HL-60 (cell line): ENCODE data around the gene CIP2A.

Experiments
- GABPA ChIP-seq: IDR thresholded peaks from 2 replicates; pipeline ENCODE4 v1.6.1; 2012; ENCODE audit warnings: low read depth
- POLR2AphosphoS5 ChIP-seq: IDR thresholded peaks from 2 replicates; pipeline ENCODE4 v1.6.1; 2012; ENCODE audit warnings: low read depth
- TF ChIP-seq, protein P1 (sequence below): IDR thresholded peaks from one replicate; pipeline ENCODE4 v1.5.1; 2011; ENCODE audit warnings: low read length, control low read depth, inconsistent platforms; ENCODE audit not compliant: insufficient read depth
- TF ChIP-seq, protein P2 (sequence below): IDR thresholded peaks from 2 replicates; pipeline ENCODE4 v1.6.1; 2012; ENCODE audit warnings: low read depth; ENCODE audit not compliant: insufficient replicate concordance

DNA sequence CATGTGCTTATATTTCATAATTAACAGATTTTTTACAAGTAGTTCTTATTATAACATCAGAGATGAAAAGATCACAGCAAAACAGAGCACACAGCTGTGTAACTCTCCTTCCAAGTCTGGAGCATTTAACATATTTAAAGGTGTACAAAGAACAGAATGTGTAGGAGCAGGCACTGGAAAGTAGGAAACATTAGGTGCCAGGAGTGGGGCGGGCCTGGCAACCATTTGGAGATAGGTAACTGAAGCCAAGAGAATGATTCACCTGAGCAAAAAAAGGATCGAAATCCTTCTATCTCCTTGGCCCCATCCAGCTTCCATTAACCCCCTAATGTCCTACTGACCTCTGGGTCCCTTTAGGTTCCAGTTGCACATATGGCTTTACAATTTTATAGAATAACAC lies 76.6 kb downstream of the CIP2A start:
- TF ChIP-seq, protein P1, sequence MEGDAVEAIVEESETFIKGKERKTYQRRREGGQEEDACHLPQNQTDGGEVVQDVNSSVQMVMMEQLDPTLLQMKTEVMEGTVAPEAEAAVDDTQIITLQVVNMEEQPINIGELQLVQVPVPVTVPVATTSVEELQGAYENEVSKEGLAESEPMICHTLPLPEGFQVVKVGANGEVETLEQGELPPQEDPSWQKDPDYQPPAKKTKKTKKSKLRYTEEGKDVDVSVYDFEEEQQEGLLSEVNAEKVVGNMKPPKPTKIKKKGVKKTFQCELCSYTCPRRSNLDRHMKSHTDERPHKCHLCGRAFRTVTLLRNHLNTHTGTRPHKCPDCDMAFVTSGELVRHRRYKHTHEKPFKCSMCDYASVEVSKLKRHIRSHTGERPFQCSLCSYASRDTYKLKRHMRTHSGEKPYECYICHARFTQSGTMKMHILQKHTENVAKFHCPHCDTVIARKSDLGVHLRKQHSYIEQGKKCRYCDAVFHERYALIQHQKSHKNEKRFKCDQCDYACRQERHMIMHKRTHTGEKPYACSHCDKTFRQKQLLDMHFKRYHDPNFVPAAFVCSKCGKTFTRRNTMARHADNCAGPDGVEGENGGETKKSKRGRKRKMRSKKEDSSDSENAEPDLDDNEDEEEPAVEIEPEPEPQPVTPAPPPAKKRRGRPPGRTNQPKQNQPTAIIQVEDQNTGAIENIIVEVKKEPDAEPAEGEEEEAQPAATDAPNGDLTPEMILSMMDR: no peak
- no peak for TF ChIP-seq GABPA
- TF ChIP-seq POLR2AphosphoS5: no peak
- TF ChIP-seq, protein P2, sequence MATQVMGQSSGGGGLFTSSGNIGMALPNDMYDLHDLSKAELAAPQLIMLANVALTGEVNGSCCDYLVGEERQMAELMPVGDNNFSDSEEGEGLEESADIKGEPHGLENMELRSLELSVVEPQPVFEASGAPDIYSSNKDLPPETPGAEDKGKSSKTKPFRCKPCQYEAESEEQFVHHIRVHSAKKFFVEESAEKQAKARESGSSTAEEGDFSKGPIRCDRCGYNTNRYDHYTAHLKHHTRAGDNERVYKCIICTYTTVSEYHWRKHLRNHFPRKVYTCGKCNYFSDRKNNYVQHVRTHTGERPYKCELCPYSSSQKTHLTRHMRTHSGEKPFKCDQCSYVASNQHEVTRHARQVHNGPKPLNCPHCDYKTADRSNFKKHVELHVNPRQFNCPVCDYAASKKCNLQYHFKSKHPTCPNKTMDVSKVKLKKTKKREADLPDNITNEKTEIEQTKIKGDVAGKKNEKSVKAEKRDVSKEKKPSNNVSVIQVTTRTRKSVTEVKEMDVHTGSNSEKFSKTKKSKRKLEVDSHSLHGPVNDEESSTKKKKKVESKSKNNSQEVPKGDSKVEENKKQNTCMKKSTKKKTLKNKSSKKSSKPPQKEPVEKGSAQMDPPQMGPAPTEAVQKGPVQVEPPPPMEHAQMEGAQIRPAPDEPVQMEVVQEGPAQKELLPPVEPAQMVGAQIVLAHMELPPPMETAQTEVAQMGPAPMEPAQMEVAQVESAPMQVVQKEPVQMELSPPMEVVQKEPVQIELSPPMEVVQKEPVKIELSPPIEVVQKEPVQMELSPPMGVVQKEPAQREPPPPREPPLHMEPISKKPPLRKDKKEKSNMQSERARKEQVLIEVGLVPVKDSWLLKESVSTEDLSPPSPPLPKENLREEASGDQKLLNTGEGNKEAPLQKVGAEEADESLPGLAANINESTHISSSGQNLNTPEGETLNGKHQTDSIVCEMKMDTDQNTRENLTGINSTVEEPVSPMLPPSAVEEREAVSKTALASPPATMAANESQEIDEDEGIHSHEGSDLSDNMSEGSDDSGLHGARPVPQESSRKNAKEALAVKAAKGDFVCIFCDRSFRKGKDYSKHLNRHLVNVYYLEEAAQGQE: no peak
